ENCODE measurements around the gene FCMR.

DNA sequence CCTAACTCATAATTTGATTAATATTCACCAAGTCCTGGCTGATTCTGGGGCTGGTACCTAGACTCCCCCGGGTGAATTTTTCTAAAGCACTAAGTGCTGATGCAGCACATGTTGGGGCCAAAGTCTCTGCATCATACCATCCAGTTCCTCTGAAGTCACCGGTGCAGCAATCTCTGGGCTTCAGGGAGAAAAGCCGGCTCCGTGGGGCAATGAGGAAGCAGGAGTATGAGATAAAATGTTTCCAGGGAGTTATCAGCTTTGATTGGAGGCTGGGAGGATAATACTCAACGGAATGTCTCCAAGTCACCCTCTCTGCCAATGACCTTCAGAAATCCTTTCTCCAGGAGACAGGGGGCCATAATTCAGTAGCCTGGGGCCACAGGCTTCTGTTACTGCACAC, 47.3 kb upstream of the FCMR start:
- TF ChIP-seq, protein P1, sequence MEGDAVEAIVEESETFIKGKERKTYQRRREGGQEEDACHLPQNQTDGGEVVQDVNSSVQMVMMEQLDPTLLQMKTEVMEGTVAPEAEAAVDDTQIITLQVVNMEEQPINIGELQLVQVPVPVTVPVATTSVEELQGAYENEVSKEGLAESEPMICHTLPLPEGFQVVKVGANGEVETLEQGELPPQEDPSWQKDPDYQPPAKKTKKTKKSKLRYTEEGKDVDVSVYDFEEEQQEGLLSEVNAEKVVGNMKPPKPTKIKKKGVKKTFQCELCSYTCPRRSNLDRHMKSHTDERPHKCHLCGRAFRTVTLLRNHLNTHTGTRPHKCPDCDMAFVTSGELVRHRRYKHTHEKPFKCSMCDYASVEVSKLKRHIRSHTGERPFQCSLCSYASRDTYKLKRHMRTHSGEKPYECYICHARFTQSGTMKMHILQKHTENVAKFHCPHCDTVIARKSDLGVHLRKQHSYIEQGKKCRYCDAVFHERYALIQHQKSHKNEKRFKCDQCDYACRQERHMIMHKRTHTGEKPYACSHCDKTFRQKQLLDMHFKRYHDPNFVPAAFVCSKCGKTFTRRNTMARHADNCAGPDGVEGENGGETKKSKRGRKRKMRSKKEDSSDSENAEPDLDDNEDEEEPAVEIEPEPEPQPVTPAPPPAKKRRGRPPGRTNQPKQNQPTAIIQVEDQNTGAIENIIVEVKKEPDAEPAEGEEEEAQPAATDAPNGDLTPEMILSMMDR (IDR thresholded peaks at IDR 0.05; ENCODE audit: low read depth, low read length, poor library complexity, severe bottlenecking) = no peak
- TF ChIP-seq EZH2phosphoT487 (IDR thresholded peaks at IDR 0.05; ENCODE audit: borderline replicate concordance, low read length) = no peak

Data from DOHH2 (cell line).